CD14-positive monocyte (primary cell): ENCODE data around the gene CDC6. TPM values are rescaled to one million over a fixed set of nuclear protein-coding genes. Genes with fewer than 3 reads are reported as not detected.

Experiments
- DNase-seq, 3 donors: peaks; one replicate each; pipeline ENCODE4 v3.0.0-alpha.2; 2011 to 2022
- H2AFZ ChIP-seq: 2 replicates; pipeline ENCODE4 v1.6.0; 2012; ENCODE audit warnings: mild to moderate bottlenecking, low read depth, low read length, inconsistent platforms; ENCODE audit not compliant: insufficient read depth, poor library complexity, severe bottlenecking
- H3K27ac ChIP-seq, 2 donors: 1 replicate in 1 of 2; 2 replicates in 1 of 2; pipeline ENCODE4 v1.5.1; 2012 to 2013; ENCODE audit warnings: low read length in 2 of 2, control low read depth in 1 of 2, inconsistent platforms in 1 of 2, low read depth in 1 of 2, mild to moderate bottlenecking in 1 of 2
- H3K27me3 ChIP-seq, 2 donors: one replicate each; pipeline versions ENCODE4 v1.6.0 to v1.6.1; 2011 to 2013; ENCODE audit warnings: low read length in 2 of 2; ENCODE audit not compliant: control insufficient read depth in 2 of 2, insufficient read depth in 2 of 2
- H3K36me3 ChIP-seq, 2 donors: replicated peaks in 1 of 2; 1 replicate in 1 of 2; 2 replicates in 1 of 2; pipeline versions ENCODE4 v1.5.1 to v1.6.1; 2012 to 2013; ENCODE audit warnings: low read length in 2 of 2, control low read depth in 1 of 2, inconsistent platforms in 1 of 2, mild to moderate bottlenecking in 1 of 2; ENCODE audit not compliant: insufficient read depth in 2 of 2, control insufficient read depth in 1 of 2
- H3K4me1 ChIP-seq, 2 donors: 1 replicate in 1 of 2; 2 replicates in 1 of 2; pipeline versions ENCODE4 v1.5.1 to v1.6.1; 2012 to 2013; ENCODE audit warnings: low read length in 2 of 2, control low read depth in 1 of 2, inconsistent platforms in 1 of 2, mild to moderate bottlenecking in 1 of 2, moderate library complexity in 1 of 2; ENCODE audit not compliant: insufficient read depth in 2 of 2, control insufficient read depth in 1 of 2
- H3K4me2 ChIP-seq: replicated peaks from 2 replicates; pipeline ENCODE3; 2012; ENCODE audit warnings: low read length, moderate library complexity, mild to moderate bottlenecking; ENCODE audit not compliant: poor library complexity, severe bottlenecking; ENCODE audit errors: extremely low read depth
- H3K4me3 ChIP-seq, 3 experiments: fragments of 200-600 bp in 1 of 3; sonication (generic) in 1 of 3; replicated peaks in 1 of 3; 1 replicate in 2 of 3; 2 replicates in 1 of 3; pipeline ENCODE4 v1.5.1; 2011 to 2013; ENCODE audit warnings: low read length in 3 of 3, mild to moderate bottlenecking in 3 of 3, control low read depth in 2 of 3, low read depth in 2 of 3, inconsistent platforms in 1 of 3, moderate library complexity in 1 of 3
- H3K79me2 ChIP-seq: 2 replicates; pipeline ENCODE4 v1.6.0; 2012; ENCODE audit warnings: mild to moderate bottlenecking, control low read depth, inconsistent platforms, low read length, moderate library complexity; ENCODE audit not compliant: insufficient read depth
- H3K9ac ChIP-seq: 2 replicates; pipeline ENCODE4 v1.6.0; 2017; ENCODE audit warnings: low read length, mild to moderate bottlenecking; ENCODE audit not compliant: insufficient read depth, poor library complexity, severe bottlenecking
- H3K9me3 ChIP-seq, 2 donors: replicated peaks in 1 of 2; 1 replicate in 1 of 2; 2 replicates in 1 of 2; pipeline versions ENCODE4 v1.5.1 to v1.6.1; 2012 to 2013; ENCODE audit warnings: low read length in 2 of 2, control low read depth in 1 of 2; ENCODE audit not compliant: control insufficient read depth in 1 of 2, insufficient read depth in 1 of 2
- H4K20me1 ChIP-seq: 2 replicates; pipeline ENCODE4 v1.6.0; 2012; ENCODE audit warnings: mild to moderate bottlenecking, low read length, control low read depth, moderate library complexity; ENCODE audit not compliant: insufficient read depth
- H3K27ac Mint-ChIP-seq, 7 donors: one replicate each; pipeline ENCODE4 v1.8.0; 2020; ENCODE audit warnings: mild to moderate bottlenecking in 7 of 7, mixed read lengths in 7 of 7, moderate library complexity in 6 of 7, inconsistent platforms in 2 of 7
- H3K27me3 Mint-ChIP-seq, 3 donors: one replicate each; pipeline ENCODE4 v1.8.0; 2021 to 2022; ENCODE audit warnings: low read depth in 3 of 3, mild to moderate bottlenecking in 3 of 3, mixed read lengths in 3 of 3, moderate library complexity in 3 of 3, inconsistent platforms in 1 of 3
- H3K36me3 Mint-ChIP-seq, 2 donors: one replicate each; pipeline ENCODE4 v1.8.0; 2020; ENCODE audit warnings: mixed read lengths in 2 of 2, inconsistent platforms in 1 of 2, mild to moderate bottlenecking in 1 of 2
- H3K4me1 Mint-ChIP-seq: one replicate; pipeline ENCODE4 v1.8.0; 2020; ENCODE audit warnings: mild to moderate bottlenecking, mixed read lengths
- H3K4me3 Mint-ChIP-seq, 2 donors: one replicate each; pipeline ENCODE4 v1.8.0; 2020; ENCODE audit warnings: mild to moderate bottlenecking in 2 of 2, mixed read lengths in 2 of 2, moderate library complexity in 1 of 2
- H3K9me3 Mint-ChIP-seq, 7 donors: one replicate each; pipeline ENCODE4 v1.8.0; 2020 to 2022; ENCODE audit warnings: mixed read lengths in 7 of 7, mild to moderate bottlenecking in 6 of 7, moderate library complexity in 6 of 7, inconsistent platforms in 2 of 7
- CTCF ChIP-seq: fragments of 200-600 bp; IDR thresholded peaks from one replicate; pipeline ENCODE4 v1.8.0; 2022; ENCODE audit warnings: antibody characterized with exemption, mild to moderate bottlenecking
- WGBS: methylation state at CpG from one replicate; pipeline ENCODE4 v1.1.5; 2013; ENCODE audit warnings: missing lambda C conversion rate; ENCODE audit not compliant: insufficient coverage; 5-methylcytosine and 5-hydroxymethylcytosine counted together
- intact Hi-C, 2 donors: fragments of 100-400 bp; cut with micrococcal nuclease; formaldehyde crosslinking; loops; one replicate each; pipeline versions ENCODE4 v1.15.0 to v1.15.1; 2023
- polyA plus RNA-seq, 3 donors: library from polyadenylated mRNA; depleted of rRNA in 1 of 3; unstranded in 2 of 3; stranded (reverse) in 1 of 3; fragments of 300-500 nt in 2 of 3; fragments of >200 nt in 1 of 3; fragmentation: Illumina TruSeq in 2 of 3; gene quantifications; 1 replicate in 2 of 3; 2 replicates in 1 of 3; pipeline ENCODE4 v1.2.3, GENCODE V29; 2012 to 2021

Gene CDC6
- polyA plus RNA-seq, 3 donors = 0.11 to 0.21 TPM; not detected in 1

DNA sequence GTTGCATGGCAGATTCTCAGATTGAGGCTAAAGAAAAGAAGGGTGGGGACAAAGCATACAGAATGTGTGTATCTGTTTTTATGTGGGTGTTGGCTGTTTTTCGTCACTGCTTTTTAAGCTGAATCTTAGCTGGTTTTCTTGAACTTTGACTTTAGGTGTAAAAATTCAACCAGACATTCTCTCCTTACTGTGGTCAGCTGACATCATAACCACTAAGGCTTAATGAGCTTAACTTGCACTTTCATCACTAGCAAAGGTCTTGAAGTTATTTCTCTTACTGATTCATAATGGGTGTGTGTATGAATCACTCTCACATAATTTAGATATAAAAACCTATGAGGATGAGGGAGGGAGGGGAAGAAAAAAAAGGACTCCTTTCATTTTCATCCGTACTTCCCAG lies 4.0 kb upstream of the CDC6 start:
- H3K27ac Mint-ChIP-seq = no peak overlapping the region
- Histone ChIP-seq H4K20me1 (no peaks in the 10 kb centered on the region), H3K36me3 (peaks cover 37 to 52% of the 10 kb centered on the region in 2 donors), H3K4me2 (no peak overlapping the region), H3K9ac (no peak overlapping the region), H3K27ac (no peak overlapping the region), H3K79me2 (peaks cover 8% of the 10 kb centered on the region), H3K4me1 (peaks cover 10 to 11% of the 10 kb centered on the region in 2 donors), H3K4me3 (no peak overlapping the region), H3K9me3 (no peaks in the 10 kb centered on the region), H2AFZ (no peak overlapping the region), H3K27me3 (no peaks in the 10 kb centered on the region)
- H3K4me1 Mint-ChIP-seq = peaks cover 13% of the 10 kb centered on the region
- H3K4me3 Mint-ChIP-seq = no peak overlapping the region
- peaks cover 0 to 1% (median 0%) of the 10 kb centered on the region in 3 donors for H3K27me3 Mint-ChIP-seq
- TF ChIP-seq CTCF = no peak
- H3K9me3 Mint-ChIP-seq = no peaks in the 10 kb centered on the region
- peak in 1 of 3 donors; percentile 16 for DNase-seq
- H3K36me3 Mint-ChIP-seq = peaks cover 39 to 48% of the 10 kb centered on the region in 2 donors
- no CpG with 5 or more reads among the region's 2 CpGs for WGBS
- intact Hi-C loops = loop anchor here in 1 of 2 donors (10.0 kb wide), 1 partner anchor 169 kb away; no protein-coding TSS in a partner anchor

- H2AFZ ChIP-seq = no peak overlapping the region
- WGBS = no CpG with 5 or more reads among the region's 2 CpGs
- no peaks in the 10 kb centered on the region for H3K9me3 Mint-ChIP-seq
- intact Hi-C loops = loop anchor here in 1 of 2 donors (10.0 kb wide), 1 partner anchor 169 kb away; no protein-coding TSS in a partner anchor
- H3K4me2 ChIP-seq = no peak overlapping the region
- no peaks in the 10 kb centered on the region for H3K9me3 ChIP-seq
- H3K4me1 Mint-ChIP-seq = peaks cover 13% of the 10 kb centered on the region
- no peak overlapping the region for H3K27ac ChIP-seq
- peaks cover 33 to 43% of the 10 kb centered on the region in 2 donors for H3K36me3 Mint-ChIP-seq
- H3K4me3 Mint-ChIP-seq = no peak overlapping the region
- H3K4me3 ChIP-seq = no peak overlapping the region
- peaks cover 14% of the 10 kb centered on the region for H3K79me2 ChIP-seq
- no peak overlapping the region for H3K27ac Mint-ChIP-seq
- peaks cover 12 to 15% of the 10 kb centered on the region in 2 donors for H3K4me1 ChIP-seq
- TF ChIP-seq CTCF = no peak
- no peak overlapping the region for H3K9ac ChIP-seq
- H3K27me3 ChIP-seq = no peaks in the 10 kb centered on the region
- no peaks in the 10 kb centered on the region for H4K20me1 ChIP-seq
- peaks cover 32 to 47% of the 10 kb centered on the region in 2 donors for H3K36me3 ChIP-seq
- DNase-seq = no peak
- H3K27me3 Mint-ChIP-seq = peaks cover 0 to 1% (median 0%) of the 10 kb centered on the region in 3 donors
Observed at GRCh38 chr17:40284085-40284713, 3.5 kb upstream of the CDC6 start.
